Caco-2 (cell line): ENCODE data around the gene DRC1. TPM values are rescaled to one million over a fixed set of nuclear protein-coding genes. Genes with fewer than 3 reads are reported as not detected.
"Not testable (repeated sequence)": the region's sequence is repeated elsewhere in the genome, so short reads cannot be mapped to it uniquely, and the experiment has no call there.

ENCODE experiments used
- BruUV-seq: library from RNA; stranded (reverse); fragments of 400-500 nt; replicated peaks from 2 replicates; lab custom pipeline; 2021; lab: Mats Ljungman, UMichigan
- CTCF ChIA-PET: fragments of 300-600 bp; sonication (Branson Sonifier 250); formaldehyde crosslinking; loops from one replicate; lab custom pipeline; 2022; ENCODE audit warnings: antibody characterized with exemption; lab: Charles Lee
- POLR2A ChIA-PET: fragments of 300-600 bp; sonication (Branson Sonifier 250); formaldehyde crosslinking; loops from one replicate; lab custom pipeline; 2022; ENCODE audit warnings: antibody characterized with exemption; lab: Charles Lee
- DNase-seq, 2 experiments: peaks; one replicate each; pipeline versions ENCODE4 v3.0.0 to v3.0.0-alpha.2; 2020 to 2022
- H3K27me3 ChIP-seq: replicated peaks from 2 replicates; pipeline ENCODE4 v1.6.0; 2011; ENCODE audit warnings: low read length; ENCODE audit not compliant: control insufficient read depth, insufficient read depth
- H3K36me3 ChIP-seq: 2 replicates; pipeline ENCODE4 v1.5.1; 2011; ENCODE audit warnings: low read length; ENCODE audit not compliant: control insufficient read depth, insufficient read depth
- H3K4me1 ChIP-seq: fragments of 250-450 bp; sonication (Bioruptor Pico); 2 replicates; pipeline ENCODE4 v1.5.1; 2020; ENCODE audit warnings: mild to moderate bottlenecking
- H3K4me3 ChIP-seq: 2 replicates; pipeline ENCODE4 v1.5.1; 2011; ENCODE audit warnings: low read depth, mild to moderate bottlenecking, control low read depth, low read length
- H3K9me3 ChIP-seq: fragments of 250-450 bp; sonication (Bioruptor Pico); 2 replicates; pipeline ENCODE4 v1.5.1; 2020; ENCODE audit warnings: mild to moderate bottlenecking, moderate library complexity
- H3K27ac Mint-ChIP-seq: one replicate; pipeline ENCODE4 v1.8.0; 2022; ENCODE audit warnings: mixed read lengths; ENCODE audit not compliant: unreplicated experiment
- H3K27me3 Mint-ChIP-seq: one replicate; pipeline ENCODE4 v1.8.0; 2022; ENCODE audit warnings: mixed read lengths; ENCODE audit not compliant: insufficient read depth, unreplicated experiment
- H3K36me3 Mint-ChIP-seq: one replicate; pipeline ENCODE4 v1.8.0; 2022; ENCODE audit warnings: mild to moderate bottlenecking, mixed read lengths; ENCODE audit not compliant: insufficient read depth, unreplicated experiment
- H3K4me1 Mint-ChIP-seq: one replicate; pipeline ENCODE4 v1.8.0; 2022; ENCODE audit warnings: low read depth, mixed read lengths; ENCODE audit not compliant: unreplicated experiment
- H3K4me3 Mint-ChIP-seq: one replicate; pipeline ENCODE4 v1.8.0; 2022; ENCODE audit warnings: mild to moderate bottlenecking, moderate library complexity, mixed read lengths; ENCODE audit not compliant: unreplicated experiment
- H3K9me3 Mint-ChIP-seq: one replicate; pipeline ENCODE4 v1.8.0; 2022; ENCODE audit warnings: mixed read lengths; ENCODE audit not compliant: unreplicated experiment
- intact Hi-C: fragments of 100-400 bp; cut with micrococcal nuclease; formaldehyde crosslinking; loops from one replicate; pipeline ENCODE4 v1.10.0; 2022; ENCODE audit not compliant: unreplicated experiment
- total RNA-seq: library from RNA; stranded (reverse); gene quantifications from 2 replicates; pipeline ENCODE4 v1.2.3, GENCODE V29; 2022
- TF ChIP-seq, protein P1 (sequence below), 2 experiments: fragments of 200-600 bp in 1 of 2; IDR thresholded peaks; 1 replicate in 1 of 2; 2 replicates in 1 of 2; pipeline versions ENCODE4 v1.5.1 to v1.8.0; 2011 to 2022; ENCODE audit warnings: antibody characterized with exemption in 1 of 2, control low read depth in 1 of 2, inconsistent platforms in 1 of 2, low read depth in 1 of 2, low read length in 1 of 2, mild to moderate bottlenecking in 1 of 2, moderate library complexity in 1 of 2; ENCODE audit not compliant: insufficient read depth in 1 of 2, severe bottlenecking in 1 of 2, unreplicated experiment in 1 of 2

Gene DRC1
- total RNA-seq, 1 experiment from 2014 or later: 1.1 TPM

DNA sequence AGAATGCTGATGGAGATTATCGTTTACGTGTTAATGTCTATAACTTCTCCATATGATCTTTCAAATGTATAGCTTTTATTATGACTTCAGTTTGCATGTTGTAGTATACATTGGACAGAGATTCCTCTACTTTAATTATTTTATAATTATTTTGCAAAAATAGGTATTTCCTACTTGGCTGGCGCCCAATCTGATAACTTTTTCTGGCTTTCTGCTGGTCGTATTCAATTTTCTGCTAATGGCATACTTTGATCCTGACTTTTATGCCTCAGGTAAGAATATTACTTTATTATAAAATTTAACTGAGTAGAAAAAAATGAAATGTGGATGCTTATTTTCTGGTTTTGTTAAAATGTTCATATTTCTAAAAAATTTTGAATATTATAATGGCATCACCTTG lies 37.1 kb upstream of the DRC1 start:
- peaks cover 42% of the 10 kb centered on the region for H3K36me3 Mint-ChIP-seq
- POLR2A ChIA-PET: no interaction called here
- Histone ChIP-seq H3K27me3 (no peaks in the 10 kb centered on the region), H3K4me3 (no peak overlapping the region), H3K36me3 (peaks cover 2% of the 10 kb centered on the region; the same call in 1 of the 2 replicates), H3K4me1 (peaks cover 12% of the 10 kb centered on the region), H3K9me3 (no peaks in the 10 kb centered on the region)
- no peak for DNase-seq
- no peak overlapping the region for H3K4me3 Mint-ChIP-seq
- no TSS peak for BruUV-seq
- peaks cover 7% of the 10 kb centered on the region for H3K9me3 Mint-ChIP-seq
- peaks cover 19% of the 10 kb centered on the region for H3K4me1 Mint-ChIP-seq
- CTCF ChIA-PET: no interaction called here
- no peaks in the 10 kb centered on the region for H3K27me3 Mint-ChIP-seq
- TF ChIP-seq, protein P1, sequence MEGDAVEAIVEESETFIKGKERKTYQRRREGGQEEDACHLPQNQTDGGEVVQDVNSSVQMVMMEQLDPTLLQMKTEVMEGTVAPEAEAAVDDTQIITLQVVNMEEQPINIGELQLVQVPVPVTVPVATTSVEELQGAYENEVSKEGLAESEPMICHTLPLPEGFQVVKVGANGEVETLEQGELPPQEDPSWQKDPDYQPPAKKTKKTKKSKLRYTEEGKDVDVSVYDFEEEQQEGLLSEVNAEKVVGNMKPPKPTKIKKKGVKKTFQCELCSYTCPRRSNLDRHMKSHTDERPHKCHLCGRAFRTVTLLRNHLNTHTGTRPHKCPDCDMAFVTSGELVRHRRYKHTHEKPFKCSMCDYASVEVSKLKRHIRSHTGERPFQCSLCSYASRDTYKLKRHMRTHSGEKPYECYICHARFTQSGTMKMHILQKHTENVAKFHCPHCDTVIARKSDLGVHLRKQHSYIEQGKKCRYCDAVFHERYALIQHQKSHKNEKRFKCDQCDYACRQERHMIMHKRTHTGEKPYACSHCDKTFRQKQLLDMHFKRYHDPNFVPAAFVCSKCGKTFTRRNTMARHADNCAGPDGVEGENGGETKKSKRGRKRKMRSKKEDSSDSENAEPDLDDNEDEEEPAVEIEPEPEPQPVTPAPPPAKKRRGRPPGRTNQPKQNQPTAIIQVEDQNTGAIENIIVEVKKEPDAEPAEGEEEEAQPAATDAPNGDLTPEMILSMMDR (IDR thresholded peaks at IDR 0.05; ENCODE audit: insufficient read depth in 1 of 2, low read depth in 1 of 2, low read length in 1 of 2, severe bottlenecking in 1 of 2, unreplicated experiment in 1 of 2): no peak
- intact Hi-C loops: no loop called here
- no peak overlapping the region for H3K27ac Mint-ChIP-seq

DNA sequence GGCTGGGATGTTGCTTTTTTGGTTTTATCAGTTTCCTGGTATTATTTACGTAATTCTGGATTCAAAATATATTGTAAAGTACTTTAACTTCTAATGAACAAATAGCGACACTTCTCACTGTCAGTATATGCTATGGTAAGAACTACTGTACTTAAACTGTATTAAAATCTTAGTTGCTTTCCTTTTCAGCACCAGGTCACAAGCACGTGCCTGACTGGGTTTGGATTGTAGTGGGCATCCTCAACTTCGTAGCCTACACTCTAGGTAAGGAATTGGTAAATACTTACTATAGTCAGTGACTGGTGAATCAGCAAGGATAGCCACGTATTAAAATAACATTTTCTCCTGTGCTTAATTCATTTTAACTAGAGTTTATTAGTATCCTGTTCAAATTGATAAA lies 34.8 kb upstream of the DRC1 start:
- ChIA-PET POLR2A (no interaction called here), CTCF (no interaction called here)
- DNase-seq: no peak
- H3K4me1 ChIP-seq: peaks cover 12% of the 10 kb centered on the region
- no TSS peak for BruUV-seq
- peaks cover 45% of the 10 kb centered on the region for H3K36me3 Mint-ChIP-seq
- H3K9me3 Mint-ChIP-seq: peaks cover 9% of the 10 kb centered on the region
- peaks cover 20% of the 10 kb centered on the region for H3K4me1 Mint-ChIP-seq
- intact Hi-C loops: no loop called here
- no peak overlapping the region for H3K4me3 Mint-ChIP-seq
- H3K27me3 ChIP-seq: no peaks in the 10 kb centered on the region
- H3K27me3 Mint-ChIP-seq: no peaks in the 10 kb centered on the region
- H3K27ac Mint-ChIP-seq: no peak overlapping the region
- TF ChIP-seq, protein P1 (IDR thresholded peaks at IDR 0.05; ENCODE audit: insufficient read depth in 1 of 2, low read depth in 1 of 2, low read length in 1 of 2, severe bottlenecking in 1 of 2, unreplicated experiment in 1 of 2): no peak
- H3K36me3 ChIP-seq: peaks cover 2% of the 10 kb centered on the region; the same call in 1 of the 2 replicates
- H3K4me3 ChIP-seq: no peak overlapping the region
- H3K9me3 ChIP-seq: no peaks in the 10 kb centered on the region

DNA sequence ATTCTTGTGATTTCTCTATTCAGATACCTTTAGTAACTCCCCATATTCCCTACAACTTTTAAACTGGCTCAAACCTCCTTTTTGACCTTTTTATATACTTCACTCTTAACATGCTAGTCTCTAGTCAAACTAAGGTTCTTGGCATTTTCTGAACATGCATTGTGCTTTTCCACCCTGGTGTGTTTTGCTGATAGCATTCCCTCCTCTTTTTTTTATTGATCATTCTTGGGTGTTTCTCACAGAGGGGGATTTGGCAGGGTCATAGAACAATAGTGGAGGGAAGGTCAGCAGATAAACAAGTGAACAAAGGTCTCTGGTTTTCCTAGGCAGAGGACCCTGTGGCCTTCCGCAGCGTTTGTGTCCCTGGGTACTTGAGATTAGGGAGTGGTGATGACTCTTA lies 32.1 kb upstream of the DRC1 start:
- H3K9me3 ChIP-seq, DNase-seq, H3K27ac Mint-ChIP-seq, POLR2A ChIA-PET, BruUV-seq, H3K36me3 ChIP-seq, H3K9me3 Mint-ChIP-seq, H3K27me3 Mint-ChIP-seq, intact Hi-C loops, H3K4me3 Mint-ChIP-seq, CTCF ChIA-PET, H3K27me3 ChIP-seq, H3K4me1 ChIP-seq, H3K4me3 ChIP-seq: not testable (repeated sequence)
- peaks cover 54% of the 10 kb centered on the region for H3K36me3 Mint-ChIP-seq
- H3K4me1 Mint-ChIP-seq: peaks cover 16% of the 10 kb centered on the region

DNA sequence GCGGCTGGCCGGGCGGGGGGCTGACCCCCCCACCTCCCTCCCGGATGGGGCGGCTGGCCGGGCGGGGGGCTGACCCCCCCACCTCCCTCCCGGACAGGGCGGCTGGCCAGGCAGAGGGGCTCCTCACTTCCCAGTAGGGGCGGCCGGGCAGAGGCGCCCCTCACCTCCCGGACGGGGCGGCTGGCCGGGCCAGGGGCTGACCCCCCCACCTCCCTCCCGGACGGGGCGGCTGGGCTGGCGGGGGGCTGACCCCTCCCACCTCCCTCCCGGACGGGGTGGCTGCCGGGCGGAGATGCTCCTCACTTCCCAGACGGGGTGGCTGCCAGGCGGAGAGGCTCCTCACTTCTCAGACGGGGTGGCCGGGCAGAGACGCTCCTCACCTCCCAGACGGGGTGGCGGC lies 30.8 kb upstream of the DRC1 start:
- POLR2A ChIA-PET, CTCF ChIA-PET, H3K9me3 Mint-ChIP-seq, DNase-seq, H3K36me3 ChIP-seq, BruUV-seq, H3K4me3 Mint-ChIP-seq, H3K9me3 ChIP-seq, H3K4me3 ChIP-seq, H3K27ac Mint-ChIP-seq, H3K4me1 ChIP-seq, H3K27me3 Mint-ChIP-seq, intact Hi-C loops, H3K27me3 ChIP-seq: not testable (repeated sequence)
- Mint-ChIP-seq H3K36me3 (peaks cover 61% of the 10 kb centered on the region), H3K4me1 (peaks cover 16% of the 10 kb centered on the region)
